Panc1 (cell line): ENCODE measurements around the gene COL6A5.

Experiments used
- CTCF ChIP-seq: fragments of 450-650 bp; IDR thresholded peaks from 2 replicates; pipeline ENCODE4 v1.5.1; 2017; ENCODE audit warnings: mild to moderate bottlenecking
- POLR2AphosphoS5 ChIP-seq: IDR thresholded peaks from 2 replicates; pipeline ENCODE4 v1.6.1; 2012; ENCODE audit warnings: mild to moderate bottlenecking, low read depth, low read length, moderate library complexity

DNA sequence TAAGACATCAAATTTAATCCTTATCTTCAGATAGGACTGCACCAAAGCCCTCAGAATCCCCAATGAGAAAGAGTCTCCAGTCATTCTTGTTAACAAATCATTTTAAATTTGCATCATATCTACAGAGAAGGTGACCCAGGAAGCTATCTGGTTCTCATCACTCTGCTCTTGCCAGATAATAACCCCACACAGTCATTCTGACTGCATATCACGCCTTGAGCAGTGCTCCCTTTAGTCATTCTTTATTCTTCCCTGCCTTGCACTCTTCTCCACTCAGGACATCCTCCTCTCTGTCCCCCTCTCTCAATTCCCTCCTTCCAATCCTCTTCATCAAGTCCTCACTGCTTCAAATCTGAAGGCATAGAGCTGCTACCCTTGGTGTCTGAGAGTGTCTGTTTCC, 87.8 kb downstream of the COL6A5 start:
- TF ChIP-seq CTCF: no peak
- TF ChIP-seq POLR2AphosphoS5: no peak
